ENCODE measurements around the gene MRPL24.
"Not testable (repeated sequence)": the region's sequence is repeated elsewhere in the genome, so short reads cannot be mapped to it uniquely, and the experiment has no call there.

Gene MRPL24

GRCh38 chr1:156760092-156760795, 19.4 kb upstream of the MRPL24 start:
- H3K27ac ChIP-seq (ENCODE audit: insufficient read depth, low read depth, low read length, poor library complexity, severe bottlenecking) = no peak overlapping the region
- H3K9me3 ChIP-seq (ENCODE audit: control insufficient read depth, low read length) = no peaks in the 10 kb centered on the region
- no peaks in the 10 kb centered on the region for H3K36me3 ChIP-seq (ENCODE audit: control insufficient read depth, insufficient read depth, low read length)
- whole genome bisulfite sequencing, 2 experiments = 44 to 57% methylated on average over 5 to 6 of the region's 6 CpGs
- no peaks in the 10 kb centered on the region for H3K27me3 ChIP-seq (ENCODE audit: control insufficient read depth, insufficient read depth, low read length, poor library complexity, severe bottlenecking)
- peaks cover 9% of the 10 kb centered on the region for H3K4me1 ChIP-seq (ENCODE audit: control insufficient read depth, insufficient read depth, low read length)
- H3K4me3 ChIP-seq (ENCODE audit: insufficient read depth, low read depth, low read length) = no peak overlapping the region

- H3K27ac ChIP-seq (ENCODE audit: insufficient read depth, low read depth, low read length, poor library complexity, severe bottlenecking); H3K36me3 ChIP-seq (ENCODE audit: control insufficient read depth, insufficient read depth, low read length); H3K27me3 ChIP-seq (ENCODE audit: control insufficient read depth, insufficient read depth, low read length, poor library complexity, severe bottlenecking); H3K9me3 ChIP-seq (ENCODE audit: control insufficient read depth, low read length); H3K4me3 ChIP-seq (ENCODE audit: insufficient read depth, low read depth, low read length): not testable (repeated sequence)
- peaks cover 12% of the 10 kb centered on the region for H3K4me1 ChIP-seq (ENCODE audit: control insufficient read depth, insufficient read depth, low read length)
- WGBS, 2 experiments = 94% methylated on average over 10 of the region's 10 CpGs
These were observed 16.8 kb upstream of the MRPL24 start for GRCh38 chr1:156757572-156758253.

DNA sequence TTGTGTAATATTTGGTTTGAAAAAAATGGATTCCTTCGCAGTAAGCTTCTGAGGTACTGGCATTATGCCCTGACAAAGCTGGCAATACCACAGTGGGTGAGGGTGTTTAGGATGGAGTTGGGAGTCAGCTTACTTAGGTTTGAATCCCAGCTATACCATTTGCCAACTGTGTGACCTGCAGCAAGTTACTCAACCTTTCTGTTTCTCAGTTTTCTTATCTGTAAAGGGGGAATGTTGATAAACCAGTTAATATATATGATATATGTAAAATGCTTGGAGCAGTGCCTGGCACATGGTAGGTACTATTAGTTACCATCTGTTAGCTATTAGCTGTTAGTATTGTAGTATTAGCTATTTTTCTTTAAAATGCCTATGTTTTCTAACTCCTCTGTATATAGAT, 15.5 kb upstream of the MRPL24 start:
- Histone ChIP-seq H3K4me1 (ENCODE audit: control insufficient read depth, insufficient read depth, low read length) (peaks cover 13% of the 10 kb centered on the region), H3K27me3 (ENCODE audit: control insufficient read depth, insufficient read depth, low read length, poor library complexity, severe bottlenecking) (no peaks in the 10 kb centered on the region), H3K4me3 (ENCODE audit: insufficient read depth, low read depth, low read length) (no peak overlapping the region), H3K9me3 (ENCODE audit: control insufficient read depth, low read length) (no peaks in the 10 kb centered on the region), H3K27ac (ENCODE audit: insufficient read depth, low read depth, low read length, poor library complexity, severe bottlenecking) (no peak overlapping the region), H3K36me3 (ENCODE audit: control insufficient read depth, insufficient read depth, low read length) (no peaks in the 10 kb centered on the region)
- 100% methylated on average over 1 of the region's 1 CpG for WGBS, 2 experiments

DNA sequence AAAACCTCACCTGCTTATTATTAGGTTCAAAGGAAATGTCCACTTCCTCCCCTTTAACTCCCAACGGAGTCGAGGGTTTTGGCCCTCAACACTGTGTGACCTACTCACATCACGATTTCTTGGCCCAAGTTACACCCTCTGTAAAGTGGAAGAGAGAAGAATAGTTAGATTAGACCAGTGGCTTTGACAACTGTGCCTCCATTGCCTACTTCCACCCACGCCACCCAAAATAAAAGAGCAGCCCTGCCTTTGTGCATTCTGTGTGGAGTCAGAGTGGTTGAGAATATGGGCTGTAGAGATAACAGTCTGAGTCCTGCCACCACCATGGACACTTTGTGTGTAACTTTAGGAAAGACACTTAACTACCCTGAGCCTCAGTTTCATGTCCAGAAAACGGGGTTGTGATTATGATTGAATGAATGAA, 14.7 kb upstream of the MRPL24 start:
- H3K9me3 ChIP-seq (ENCODE audit: control insufficient read depth, low read length) = no peaks in the 10 kb centered on the region
- 93 to 94% methylated on average over 5 of the region's 5 CpGs for WGBS, 2 experiments
- no peak overlapping the region for H3K4me3 ChIP-seq (ENCODE audit: insufficient read depth, low read depth, low read length)
- H3K27ac ChIP-seq (ENCODE audit: insufficient read depth, low read depth, low read length, poor library complexity, severe bottlenecking) = no peak overlapping the region
- H3K4me1 ChIP-seq (ENCODE audit: control insufficient read depth, insufficient read depth, low read length) = peaks cover 11% of the 10 kb centered on the region
- no peaks in the 10 kb centered on the region for H3K36me3 ChIP-seq (ENCODE audit: control insufficient read depth, insufficient read depth, low read length)
- H3K27me3 ChIP-seq (ENCODE audit: control insufficient read depth, insufficient read depth, low read length, poor library complexity, severe bottlenecking) = no peaks in the 10 kb centered on the region

DNA sequence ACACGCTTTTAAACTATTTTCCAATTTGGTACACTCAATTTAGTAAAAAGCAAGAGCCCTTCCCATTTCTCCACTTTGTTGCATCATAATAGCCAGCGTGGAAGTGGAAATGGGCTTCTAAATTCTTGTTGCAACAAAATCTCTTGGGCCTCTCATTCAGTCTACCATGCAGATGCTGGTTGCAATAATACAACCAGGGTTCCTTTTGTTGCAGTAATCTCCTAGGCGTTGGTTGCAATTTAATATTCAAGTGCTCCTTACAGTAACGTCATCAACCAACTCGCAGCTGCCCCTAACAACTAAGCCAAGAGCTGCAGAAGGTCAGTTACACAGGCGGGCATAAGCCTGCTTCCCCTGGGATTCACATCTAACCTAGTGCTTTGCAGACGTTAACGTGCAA, 13.3 kb upstream of the MRPL24 start:
- Histone ChIP-seq H3K27ac (ENCODE audit: insufficient read depth, low read depth, low read length, poor library complexity, severe bottlenecking) (no peak overlapping the region), H3K9me3 (ENCODE audit: control insufficient read depth, low read length) (no peaks in the 10 kb centered on the region), H3K27me3 (ENCODE audit: control insufficient read depth, insufficient read depth, low read length, poor library complexity, severe bottlenecking) (no peaks in the 10 kb centered on the region), H3K4me1 (ENCODE audit: control insufficient read depth, insufficient read depth, low read length) (peaks cover 13% of the 10 kb centered on the region), H3K4me3 (ENCODE audit: insufficient read depth, low read depth, low read length) (no peak overlapping the region), H3K36me3 (ENCODE audit: control insufficient read depth, insufficient read depth, low read length) (no peaks in the 10 kb centered on the region)
- WGBS, 2 experiments = 91 to 93% methylated on average over 8 of the region's 8 CpGs

DNA sequence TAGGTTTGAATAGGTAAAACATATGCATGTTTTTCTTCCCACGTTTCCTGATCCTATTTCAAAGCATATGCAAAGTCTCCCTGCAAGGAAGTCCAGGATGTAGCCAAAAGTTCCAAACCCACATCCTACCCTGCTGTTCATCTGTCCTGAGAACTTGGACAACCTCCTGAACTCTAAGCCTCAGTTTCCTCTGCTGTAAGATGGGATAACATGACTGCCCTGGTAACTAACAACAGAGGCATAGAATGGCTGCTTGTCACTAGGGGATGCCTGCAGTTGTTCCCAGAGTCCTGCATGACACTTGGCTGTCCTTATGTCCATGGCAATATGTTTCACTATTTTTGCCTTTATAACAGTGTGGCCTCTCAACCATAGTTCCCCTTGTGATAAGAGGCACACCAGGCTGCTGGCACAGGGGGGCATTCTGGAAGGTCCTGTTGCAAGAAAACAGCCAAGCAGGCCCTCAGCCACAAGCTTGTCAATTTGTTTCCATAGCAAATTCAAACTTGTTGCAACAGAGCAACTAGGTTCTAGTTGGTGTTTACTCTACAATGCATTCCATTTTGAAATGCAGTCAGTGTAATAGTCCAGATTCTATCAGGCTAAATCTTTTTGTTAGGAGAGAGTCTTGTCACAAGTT, 12.1 kb upstream of the MRPL24 start:
- Histone ChIP-seq H3K4me1 (ENCODE audit: control insufficient read depth, insufficient read depth, low read length) (peaks cover 26% of the 10 kb centered on the region), H3K36me3 (ENCODE audit: control insufficient read depth, insufficient read depth, low read length) (no peaks in the 10 kb centered on the region), H3K27me3 (ENCODE audit: control insufficient read depth, insufficient read depth, low read length, poor library complexity, severe bottlenecking) (no peaks in the 10 kb centered on the region), H3K9me3 (ENCODE audit: control insufficient read depth, low read length) (no peaks in the 10 kb centered on the region), H3K27ac (ENCODE audit: insufficient read depth, low read depth, low read length, poor library complexity, severe bottlenecking) (no peak overlapping the region), H3K4me3 (ENCODE audit: insufficient read depth, low read depth, low read length) (peak overlapping the region; percentile 72)
- 60 to 85% methylated on average over 1 of the region's 1 CpG for WGBS, 2 experiments

DNA sequence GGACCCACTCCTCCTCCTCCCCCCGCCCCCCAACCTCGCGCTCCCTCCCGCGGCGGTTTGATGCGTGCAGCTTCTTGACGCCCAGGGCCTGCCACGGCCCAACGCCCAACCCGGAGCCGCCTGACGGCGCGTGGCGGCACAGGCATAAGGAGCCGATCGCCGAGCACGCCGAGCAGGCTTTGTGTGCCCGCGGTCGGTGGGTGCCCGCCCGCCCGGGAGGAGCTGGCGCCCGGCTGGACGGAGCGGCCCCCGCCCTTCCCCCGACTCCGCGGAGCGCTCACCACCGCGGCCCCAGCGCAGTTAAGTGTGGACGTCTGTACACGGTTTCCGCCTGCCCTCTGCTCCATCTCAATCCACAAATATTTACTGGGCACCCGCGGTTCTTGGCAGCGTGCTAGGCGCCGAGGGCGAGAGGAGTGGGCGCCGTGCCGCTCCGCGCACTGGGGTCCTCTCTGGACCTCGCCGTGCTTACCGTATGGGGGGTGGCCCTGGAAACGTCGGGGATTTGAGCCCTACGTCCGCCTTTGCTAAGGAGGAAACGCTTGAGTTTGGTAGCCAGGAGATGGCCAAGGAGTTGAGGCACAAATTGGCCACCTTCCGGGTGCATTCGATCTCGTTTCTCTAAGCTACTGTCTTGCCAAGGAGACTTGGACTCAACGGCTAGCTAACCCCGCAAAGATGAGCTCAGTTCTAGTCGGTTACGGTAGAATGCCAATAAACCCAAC, 11.0 kb upstream of the MRPL24 start:
- Histone ChIP-seq H3K27me3 (ENCODE audit: control insufficient read depth, insufficient read depth, low read length, poor library complexity, severe bottlenecking) (no peaks in the 10 kb centered on the region), H3K4me3 (ENCODE audit: insufficient read depth, low read depth, low read length) (peak overlapping the region; percentile 72), H3K9me3 (ENCODE audit: control insufficient read depth, low read length) (no peaks in the 10 kb centered on the region), H3K36me3 (ENCODE audit: control insufficient read depth, insufficient read depth, low read length) (no peaks in the 10 kb centered on the region), H3K27ac (ENCODE audit: insufficient read depth, low read depth, low read length, poor library complexity, severe bottlenecking) (peak overlapping the region; percentile 79), H3K4me1 (ENCODE audit: control insufficient read depth, insufficient read depth, low read length) (peaks cover 33% of the 10 kb centered on the region)
- WGBS, 2 experiments = 0% methylated on average over 68 of the region's 68 CpGs

DNA sequence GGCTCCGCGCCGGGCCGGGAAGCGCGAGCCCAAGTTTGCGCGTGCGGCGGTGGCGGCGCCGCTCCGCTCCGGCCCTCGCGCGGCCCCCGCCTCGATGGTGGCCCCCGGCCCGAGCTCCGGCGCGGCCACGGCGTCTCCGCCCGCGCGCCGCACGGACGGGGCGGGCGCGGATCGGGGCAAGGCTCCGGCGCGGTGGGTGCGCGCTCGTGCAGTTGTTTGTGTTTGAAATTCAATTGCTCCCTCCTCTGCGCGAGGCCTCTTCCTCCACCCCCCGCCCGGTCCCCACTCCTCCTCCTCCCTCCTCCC, 10.5 kb upstream of the MRPL24 start, which contains the start of gene HDGF:
Gene HDGF, minus strand, starts transcription at position 225 of the 306 bp plus-strand sequence. CDS start 246 bp downstream, outside the sequence.
- H3K27ac ChIP-seq (ENCODE audit: insufficient read depth, low read depth, low read length, poor library complexity, severe bottlenecking) = peak within 1 kb of the TSS; percentile 79
- H3K27me3 ChIP-seq (ENCODE audit: control insufficient read depth, insufficient read depth, low read length, poor library complexity, severe bottlenecking) = no peaks in the 10 kb centered on the region
- peak within 1 kb of the TSS; percentile 72 for H3K4me3 ChIP-seq (ENCODE audit: insufficient read depth, low read depth, low read length)
- H3K4me1 ChIP-seq (ENCODE audit: control insufficient read depth, insufficient read depth, low read length) = peaks cover 33% of the 10 kb centered on the region
- 0% methylated on average over 47 to 48 of the region's 48 CpGs for WGBS, 2 experiments
- no peaks in the 10 kb centered on the region for H3K36me3 ChIP-seq (ENCODE audit: control insufficient read depth, insufficient read depth, low read length)
- H3K9me3 ChIP-seq (ENCODE audit: control insufficient read depth, low read length) = no peaks in the 10 kb centered on the region

DNA sequence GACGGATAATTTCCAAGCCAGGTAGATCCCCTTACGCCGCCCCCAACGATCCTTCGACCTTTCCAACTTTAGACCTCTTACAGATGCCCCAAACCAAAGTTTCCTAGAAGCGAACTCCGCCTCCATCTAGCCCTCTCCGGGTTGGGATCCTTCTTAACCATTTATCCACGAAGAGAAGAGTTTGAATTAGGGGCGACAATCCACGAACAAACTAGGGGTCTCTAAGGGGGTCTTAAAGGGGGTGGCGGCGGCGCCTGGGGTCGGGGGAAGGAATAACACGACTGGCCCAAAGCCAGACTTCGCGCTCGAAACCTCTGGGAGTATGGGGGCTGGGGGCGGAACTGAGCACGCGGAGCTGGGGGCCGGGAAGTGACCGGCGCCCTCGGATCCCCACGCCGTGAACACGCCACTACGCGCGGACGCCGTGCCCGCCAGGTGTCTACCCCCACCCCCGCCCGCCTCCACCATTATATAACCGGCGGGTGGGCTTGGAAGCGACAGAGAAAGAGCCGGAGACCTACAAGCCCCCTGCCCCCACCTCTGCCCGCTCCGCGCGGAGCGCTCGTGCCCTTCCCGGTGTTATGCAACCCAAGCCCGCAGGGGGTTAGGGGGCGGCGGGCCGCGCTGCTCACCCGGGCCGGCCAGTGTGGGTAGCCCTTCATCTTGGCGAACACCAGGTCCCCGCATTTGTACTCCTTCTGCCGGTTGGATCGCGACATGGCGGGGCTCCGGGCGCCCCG, 10.0 kb upstream of the MRPL24 start:
- Histone ChIP-seq H3K27me3 (ENCODE audit: control insufficient read depth, insufficient read depth, low read length, poor library complexity, severe bottlenecking) (no peaks in the 10 kb centered on the region), H3K9me3 (ENCODE audit: control insufficient read depth, low read length) (no peaks in the 10 kb centered on the region), H3K36me3 (ENCODE audit: control insufficient read depth, insufficient read depth, low read length) (no peaks in the 10 kb centered on the region), H3K27ac (ENCODE audit: insufficient read depth, low read depth, low read length, poor library complexity, severe bottlenecking) (peak overlapping the region; percentile 2), H3K4me1 (ENCODE audit: control insufficient read depth, insufficient read depth, low read length) (peaks cover 38% of the 10 kb centered on the region), H3K4me3 (ENCODE audit: insufficient read depth, low read depth, low read length) (peak overlapping the region; percentile 72)
- 0 to 1% methylated on average over 64 of the region's 64 CpGs for WGBS, 2 experiments
